Trophoblast cell (in vitro differentiated cells and primary cell): Measurements from ENCODE around the gene MBD3.

Experiments used
- DNase-seq, 2 donors: peaks; one replicate each; pipeline ENCODE4 v3.0.0-alpha.2; 2016
- H2AFZ ChIP-seq: 2 replicates; pipeline ENCODE4 v1.6.1; 2013; ENCODE audit warnings: low read length, moderate library complexity, mild to moderate bottlenecking; ENCODE audit not compliant: insufficient read depth, poor library complexity
- H2AK5ac ChIP-seq: 2 replicates; pipeline ENCODE4 v1.6.1; 2013; ENCODE audit warnings: mild to moderate bottlenecking, low read length
- H2BK120ac ChIP-seq: 2 replicates; pipeline ENCODE4 v1.6.1; 2013; ENCODE audit warnings: low read length, mild to moderate bottlenecking, moderate library complexity; ENCODE audit not compliant: insufficient read depth, poor library complexity
- H2BK12ac ChIP-seq: 2 replicates; pipeline ENCODE4 v1.6.1; 2013; ENCODE audit warnings: mild to moderate bottlenecking, low read length, moderate library complexity
- H2BK5ac ChIP-seq: 2 replicates; pipeline ENCODE4 v1.6.1; 2013; ENCODE audit warnings: low read length, low read depth, moderate library complexity, mild to moderate bottlenecking; ENCODE audit not compliant: poor library complexity
- H3K14ac ChIP-seq: 2 replicates; pipeline ENCODE4 v1.6.1; 2013; ENCODE audit warnings: mild to moderate bottlenecking, low read length
- H3K18ac ChIP-seq: 2 replicates; pipeline ENCODE4 v1.6.1; 2013; ENCODE audit warnings: mild to moderate bottlenecking, low read length
- H3K23ac ChIP-seq: 2 replicates; pipeline ENCODE4 v1.6.1; 2013; ENCODE audit warnings: low read length
- H3K27ac ChIP-seq: 2 replicates; pipeline ENCODE4 v1.5.1; 2013; ENCODE audit warnings: low read depth, mild to moderate bottlenecking, inconsistent platforms, low read length, moderate library complexity
- H3K27me3 ChIP-seq: 2 replicates; pipeline ENCODE4 v1.6.1; 2013; ENCODE audit warnings: inconsistent platforms, mild to moderate bottlenecking, low read length, moderate library complexity; ENCODE audit not compliant: insufficient read depth
- H3K36me3 ChIP-seq, 2 experiments: 1 replicate in 1 of 2; 2 replicates in 1 of 2; pipeline ENCODE4 v1.6.1; 2013; ENCODE audit warnings: low read length in 2 of 2, mild to moderate bottlenecking in 2 of 2, moderate library complexity in 1 of 2; ENCODE audit not compliant: insufficient read depth in 2 of 2, control insufficient read depth in 1 of 2
- H3K4ac ChIP-seq: 2 replicates; pipeline ENCODE4 v1.6.1; 2013; ENCODE audit warnings: low read depth, mild to moderate bottlenecking, low read length, moderate library complexity
- H3K4me1 ChIP-seq, 2 experiments: 1 replicate in 1 of 2; 2 replicates in 1 of 2; pipeline ENCODE4 v1.6.1; 2013; ENCODE audit warnings: low read length in 2 of 2, mild to moderate bottlenecking in 2 of 2, moderate library complexity in 1 of 2; ENCODE audit not compliant: insufficient read depth in 2 of 2, control insufficient read depth in 1 of 2
- H3K4me2 ChIP-seq: 2 replicates; pipeline ENCODE4 v1.6.1; 2013; ENCODE audit warnings: inconsistent platforms, mild to moderate bottlenecking, low read length, moderate library complexity
- H3K4me3 ChIP-seq: 2 replicates; pipeline ENCODE4 v1.5.1; 2013; ENCODE audit warnings: mild to moderate bottlenecking, low read depth, low read length, inconsistent platforms
- H3K79me1 ChIP-seq: one replicate; pipeline ENCODE4 v1.6.1; 2013; ENCODE audit warnings: low read length
- H3K79me2 ChIP-seq: 2 replicates; pipeline ENCODE4 v1.6.1; 2013; ENCODE audit warnings: low read length, mild to moderate bottlenecking; ENCODE audit not compliant: control insufficient read depth, insufficient read depth, poor library complexity
- H3K9ac ChIP-seq: 2 replicates; pipeline ENCODE4 v1.6.1; 2013; ENCODE audit warnings: mild to moderate bottlenecking, low read length
- H3K9me3 ChIP-seq: 2 replicates; pipeline ENCODE4 v1.6.1; 2013; ENCODE audit warnings: low read depth, mild to moderate bottlenecking, control low read depth, inconsistent platforms, low read length; ENCODE audit not compliant: insufficient read depth
- H4K12ac ChIP-seq: 2 replicates; pipeline ENCODE4 v1.6.1; 2013; ENCODE audit warnings: low read depth, mild to moderate bottlenecking, low read length, moderate library complexity
- H4K8ac ChIP-seq: 2 replicates; pipeline ENCODE4 v1.6.1; 2013; ENCODE audit warnings: low read depth, mild to moderate bottlenecking, low read length, moderate library complexity
- H4K91ac ChIP-seq: one replicate; pipeline ENCODE4 v1.6.1; 2013; ENCODE audit warnings: low read depth, mild to moderate bottlenecking, low read length, moderate library complexity
- WGBS: extraction: QIAGEN DNeasy Blood & Tissue Kit; methylation state at CpG from one replicate; pipeline ENCODE4 v1.1.7; 2013; ENCODE audit warnings: missing lambda C conversion rate; ENCODE audit not compliant: insufficient read length, insufficient coverage; ENCODE audit errors: extremely low coverage; 5-methylcytosine and 5-hydroxymethylcytosine counted together

MBD3 gene

GRCh38 chr19:1619094-1619439 is 26.4 kb upstream of the MBD3 start:
- H4K8ac ChIP-seq: no peak overlapping the region
- no peak overlapping the region for H3K27ac ChIP-seq
- no peaks in the 10 kb centered on the region for H3K79me1 ChIP-seq
- no peak overlapping the region for H2AFZ ChIP-seq
- no peak overlapping the region for H2BK120ac ChIP-seq
- H3K23ac ChIP-seq: no peak overlapping the region
- no peaks in the 10 kb centered on the region for H3K79me2 ChIP-seq
- H3K9ac ChIP-seq: no peak overlapping the region
- H4K91ac ChIP-seq: no peak overlapping the region
- H3K9me3 ChIP-seq: peaks cover 1% of the 10 kb centered on the region
- H3K27me3 ChIP-seq: no peaks in the 10 kb centered on the region
- no peak overlapping the region for H3K4me2 ChIP-seq
- no peak overlapping the region for H2BK5ac ChIP-seq
- H3K4me1 ChIP-seq: no peaks in the 10 kb centered on the region
- peaks cover 88 to 89% of the 10 kb centered on the region in 2 experiments for H3K36me3 ChIP-seq
- H3K4ac ChIP-seq: no peak overlapping the region
- no peak overlapping the region for H3K14ac ChIP-seq
- H4K12ac ChIP-seq: no peak overlapping the region
- no peak overlapping the region for H3K4me3 ChIP-seq
- WGBS: no CpG with 5 or more reads among the region's 26 CpGs
- no peak overlapping the region for H2BK12ac ChIP-seq
- no peak for DNase-seq
- H2AK5ac ChIP-seq: no peak overlapping the region
- no peak overlapping the region for H3K18ac ChIP-seq

GRCh38 chr19:1618157-1619093 is 25.8 kb upstream of the MBD3 start:
- peak; percentile 58 to 72 for DNase-seq
- Histone ChIP-seq H3K79me2 (no peaks in the 10 kb centered on the region), H3K79me1 (no peaks in the 10 kb centered on the region), H3K36me3 (peaks cover 88 to 90% of the 10 kb centered on the region in 2 experiments), H2BK12ac (no peak overlapping the region), H2BK5ac (no peak overlapping the region), H3K18ac (no peak overlapping the region), H3K9me3 (peaks cover 1% of the 10 kb centered on the region), H4K12ac (no peak overlapping the region), H3K27ac (no peak overlapping the region), H3K23ac (no peak overlapping the region), H2BK120ac (no peak overlapping the region), H3K14ac (no peak overlapping the region), H3K4ac (no peak overlapping the region), H4K8ac (no peak overlapping the region), H3K4me2 (no peak overlapping the region), H3K27me3 (no peaks in the 10 kb centered on the region), H4K91ac (no peak overlapping the region), H3K9ac (no peak overlapping the region), H2AFZ (no peak overlapping the region), H3K4me3 (no peak overlapping the region), H3K4me1 (no peaks in the 10 kb centered on the region), H2AK5ac (no peak overlapping the region)
- WGBS: no CpG with 5 or more reads among the region's 24 CpGs

GRCh38 chr19:1616875-1617274 is 24.2 kb upstream of the MBD3 start:
- WGBS: no CpG with 5 or more reads among the region's 4 CpGs

GRCh38 chr19:1616396-1616795 is 23.7 kb upstream of the MBD3 start:
- Histone ChIP-seq H3K4me1 (no peaks in the 10 kb centered on the region), H3K27me3 (no peaks in the 10 kb centered on the region), H3K36me3 (peaks cover 90 to 92% of the 10 kb centered on the region in 2 experiments), H3K9me3 (peaks cover 4% of the 10 kb centered on the region), H3K4me3 (no peak overlapping the region), H3K14ac (no peak overlapping the region), H3K79me1 (no peaks in the 10 kb centered on the region), H3K23ac (no peak overlapping the region), H3K4me2 (no peak overlapping the region), H3K79me2 (no peaks in the 10 kb centered on the region), H2BK12ac (no peak overlapping the region), H2BK120ac (no peak overlapping the region), H3K9ac (no peak overlapping the region), H2AFZ (no peak overlapping the region), H3K18ac (no peak overlapping the region), H4K8ac (no peak overlapping the region), H2BK5ac (no peak overlapping the region), H3K4ac (no peak overlapping the region), H2AK5ac (no peak overlapping the region), H4K91ac (no peak overlapping the region), H4K12ac (no peak overlapping the region), H3K27ac (no peak overlapping the region)
- WGBS: no CpG with 5 or more reads among the region's 8 CpGs
- DNase-seq: peak; percentile 89 to 94

More at GRCh38 chr19:1616875-1617274, 24.2 kb upstream of the MBD3 start:
- no peak overlapping the region for H3K27ac ChIP-seq
- no peak overlapping the region for H3K9ac ChIP-seq
- H3K27me3 ChIP-seq: no peaks in the 10 kb centered on the region
- no peak overlapping the region for H3K14ac ChIP-seq
- no peak overlapping the region for H2BK5ac ChIP-seq
- no peak overlapping the region for H2AFZ ChIP-seq
- no peak overlapping the region for H3K4me2 ChIP-seq
- H4K91ac ChIP-seq: no peak overlapping the region
- H3K79me2 ChIP-seq: no peaks in the 10 kb centered on the region
- H4K12ac ChIP-seq: no peak overlapping the region
- H3K23ac ChIP-seq: no peak overlapping the region
- no peak overlapping the region for H3K4me3 ChIP-seq
- no peak overlapping the region for H2AK5ac ChIP-seq
- peaks cover 90 to 92% of the 10 kb centered on the region in 2 experiments for H3K36me3 ChIP-seq
- H2BK12ac ChIP-seq: no peak overlapping the region
- H3K18ac ChIP-seq: no peak overlapping the region
- no peak overlapping the region for H4K8ac ChIP-seq
- no peaks in the 10 kb centered on the region for H3K4me1 ChIP-seq
- DNase-seq: no peak
- peaks cover 4% of the 10 kb centered on the region for H3K9me3 ChIP-seq
- no peaks in the 10 kb centered on the region for H3K79me1 ChIP-seq
- no peak overlapping the region for H2BK120ac ChIP-seq
- H3K4ac ChIP-seq: no peak overlapping the region
